ENCODE measurements around the gene TIMM21.

DNA sequence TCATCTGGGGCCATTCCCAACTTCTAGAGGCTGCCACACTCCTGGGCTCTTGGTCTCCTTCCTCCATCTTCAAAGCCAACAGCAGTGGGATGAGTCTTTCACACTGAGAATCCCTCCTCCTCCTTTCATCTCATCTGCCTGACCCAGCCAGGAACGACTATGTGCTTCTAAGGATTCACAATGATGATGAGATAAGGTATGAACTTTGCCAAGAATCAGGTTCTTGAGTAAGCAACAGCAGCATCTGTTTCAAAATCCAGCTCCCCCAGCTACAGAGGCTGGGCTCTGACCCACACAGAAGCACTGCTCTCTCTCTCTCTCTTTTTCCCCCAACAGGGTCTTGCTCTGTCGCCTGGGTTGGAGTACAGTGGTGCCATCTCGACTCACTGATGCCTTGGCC lies 46.4 kb downstream of the TIMM21 start:
- TF ChIP-seq, protein P1, sequence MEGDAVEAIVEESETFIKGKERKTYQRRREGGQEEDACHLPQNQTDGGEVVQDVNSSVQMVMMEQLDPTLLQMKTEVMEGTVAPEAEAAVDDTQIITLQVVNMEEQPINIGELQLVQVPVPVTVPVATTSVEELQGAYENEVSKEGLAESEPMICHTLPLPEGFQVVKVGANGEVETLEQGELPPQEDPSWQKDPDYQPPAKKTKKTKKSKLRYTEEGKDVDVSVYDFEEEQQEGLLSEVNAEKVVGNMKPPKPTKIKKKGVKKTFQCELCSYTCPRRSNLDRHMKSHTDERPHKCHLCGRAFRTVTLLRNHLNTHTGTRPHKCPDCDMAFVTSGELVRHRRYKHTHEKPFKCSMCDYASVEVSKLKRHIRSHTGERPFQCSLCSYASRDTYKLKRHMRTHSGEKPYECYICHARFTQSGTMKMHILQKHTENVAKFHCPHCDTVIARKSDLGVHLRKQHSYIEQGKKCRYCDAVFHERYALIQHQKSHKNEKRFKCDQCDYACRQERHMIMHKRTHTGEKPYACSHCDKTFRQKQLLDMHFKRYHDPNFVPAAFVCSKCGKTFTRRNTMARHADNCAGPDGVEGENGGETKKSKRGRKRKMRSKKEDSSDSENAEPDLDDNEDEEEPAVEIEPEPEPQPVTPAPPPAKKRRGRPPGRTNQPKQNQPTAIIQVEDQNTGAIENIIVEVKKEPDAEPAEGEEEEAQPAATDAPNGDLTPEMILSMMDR (IDR thresholded peaks at IDR 0.05; ENCODE audit: borderline replicate concordance, extremely low read depth, low read length, poor library complexity, severe bottlenecking), result no peak
- TF ChIP-seq EZH2 (IDR thresholded peaks at IDR 0.05; ENCODE audit: borderline replicate concordance, low read depth, low read length, severe bottlenecking), result no peak

Data from DND-41 (cell line).